Measurements from ENCODE around the gene GNL1. TPM values are rescaled to one million over a fixed set of nuclear protein-coding genes. Genes with fewer than 3 reads are reported as not detected.

The GNL1 gene
- total RNA-seq, 4 donors from 2014 or later, result 13.5 to 34.1 (median 20.7) TPM

GRCh38 chr6:30494291-30494861 lies 61.9 kb downstream of the GNL1 start:
- Histone ChIP-seq H3K27me3 (no peaks in the 10 kb centered on the region), H3K27ac (peak overlapping the region in 1 of 4 donors; percentile 0), H3K4me1 (peaks cover 18 to 42% (median 23%) of the 10 kb centered on the region in 4 donors), H3K36me3 (peaks cover 0 to 30% (median 13%) of the 10 kb centered on the region in 4 donors), H3K9me3 (no peaks in the 10 kb centered on the region), H3K4me3 (no peak overlapping the region)
- peak; percentile 19 for TF ChIP-seq POLR2A (IDR thresholded peaks at IDR 0.05)
- TF ChIP-seq EP300 (IDR thresholded peaks at IDR 0.05; ENCODE audit: low read depth), result no peak
- in situ Hi-C loops (cut with MboI; ENCODE audit: low pct_ligation_motif_present in 1 of 4, low pct_unique_long_range_greater_than_20kb in 1 of 4, low sequenced_read_pairs in 3 of 4), result no loop called here
- DNase-seq, result no peak
- intact Hi-C loops (cut with DNase I; ENCODE audit: low total_unique reads), result no loop called here
- 69 to 76% methylated on average over 4 to 8 of the region's 8 CpGs for WGBS, 2 donors (ENCODE audit: low coverage in 1 of 2)

GRCh38 chr6:30493643-30494250 lies 62.5 kb downstream of the GNL1 start:
- Histone ChIP-seq H3K4me1 (peaks cover 18 to 45% (median 23%) of the 10 kb centered on the region in 4 donors), H3K4me3 (no peak overlapping the region), H3K27me3 (no peaks in the 10 kb centered on the region), H3K36me3 (peaks cover 0 to 30% (median 13%) of the 10 kb centered on the region in 4 donors), H3K9me3 (no peaks in the 10 kb centered on the region), H3K27ac (peak overlapping the region in 1 of 4 donors; percentile 0)
- in situ Hi-C loops (cut with MboI; ENCODE audit: low pct_ligation_motif_present in 1 of 4, low pct_unique_long_range_greater_than_20kb in 1 of 4, low sequenced_read_pairs in 3 of 4) (no loop called here), intact Hi-C loops (cut with DNase I; ENCODE audit: low total_unique reads) (no loop called here)
- TF ChIP-seq CTCF (IDR thresholded peaks at IDR 0.05), result peak in 1 of 5 experiments; percentile 7
- TF ChIP-seq POLR2A (IDR thresholded peaks at IDR 0.05), result no peak
- WGBS, 2 donors (ENCODE audit: low coverage in 1 of 2), result 64 to 92% methylated on average over 4 to 7 of the region's 8 CpGs
- DNase-seq, result no peak

GRCh38 chr6:30491991-30492952 lies 64.0 kb downstream of the GNL1 start:
- Histone ChIP-seq H3K36me3 (peaks cover 0 to 30% (median 13%) of the 10 kb centered on the region in 4 donors), H3K4me1 (peaks cover 18 to 45% (median 23%) of the 10 kb centered on the region in 4 donors), H3K27ac (peak overlapping the region; percentile 19 to 98 (median 36)), H3K9me3 (no peaks in the 10 kb centered on the region), H3K4me3 (peak overlapping the region in 2 of 4 donors; percentile 76 to 90), H3K27me3 (no peaks in the 10 kb centered on the region)
- intact Hi-C loops (cut with DNase I; ENCODE audit: low total_unique reads) (no loop called here), in situ Hi-C loops (cut with MboI; ENCODE audit: low pct_ligation_motif_present in 1 of 4, low pct_unique_long_range_greater_than_20kb in 1 of 4, low sequenced_read_pairs in 3 of 4) (no loop called here)
- 68% methylated on average over 16 of the region's 16 CpGs; no CpG with 5 or more reads in 1 of the 2 donors for WGBS, 2 donors (ENCODE audit: low coverage in 1 of 2)
- no peak for TF ChIP-seq POLR2A (IDR thresholded peaks at IDR 0.05)
- no peak for TF ChIP-seq POLR2AphosphoS5 (IDR thresholded peaks at IDR 0.05)
- no peak for TF ChIP-seq EP300 (IDR thresholded peaks at IDR 0.05; ENCODE audit: low read depth)
- no peak for TF ChIP-seq CTCF (IDR thresholded peaks at IDR 0.05)
- no peak for DNase-seq

Small RNA genes within 50 kb of the gene (small RNA-seq; reads per million reads assigned to genes)
- 2.3 to 9.4 (median 4.4) reads per million in 4 donors for gene MIR877

Other genes with a start within 250 kb of the GNL1 start
- 10 to 100 TPM in 2 of 4 donors, 1 to 10 TPM in 2; 7.6 to 19.1 (median 10.8) TPM for gene TRIM39, start 229.6 kb downstream of the GNL1 start, total RNA-seq
- 100 to 1,000 TPM in 1 of 4 donors, 10 to 100 TPM in 3; 61.9 to 246 (median 87.5) TPM for gene RPP21, start 211.3 kb downstream of the GNL1 start, total RNA-seq
- 100 to 1,000 TPM; 248 to 610 (median 493) TPM for gene HLA-E, start 67.0 kb downstream of the GNL1 start, total RNA-seq
- 10 to 100 TPM in 1 of 4 donors, 1 to 10 TPM in 3; 2.2 to 10.1 (median 5.0) TPM for gene PRR3, start 806 bp upstream of the GNL1 start, total RNA-seq
- gene ABCF1, start 15.0 kb upstream of the GNL1 start, total RNA-seq, result 10 to 100 TPM; 33.0 to 52.0 (median 40.1) TPM
- gene PPP1R10, start 60.8 kb upstream of the GNL1 start, total RNA-seq, result 10 to 100 TPM; 35.5 to 62.5 (median 53.8) TPM
- gene MRPS18B, start 61.4 kb upstream of the GNL1 start, total RNA-seq, result 10 to 100 TPM in 3 of 4 donors, 1 to 10 TPM in 1; 6.0 to 61.9 (median 39.4) TPM
- gene ATAT1, start 70.4 kb upstream of the GNL1 start, total RNA-seq, result 100 to 1,000 TPM in 1 of 4 donors, 10 to 100 TPM in 3; 10.6 to 174 (median 22.2) TPM
- 100 to 1,000 TPM in 1 of 4 donors, 10 to 100 TPM in 3; 49.1 to 301 (median 63.5) TPM for gene C6orf136, start 90.6 kb upstream of the GNL1 start, total RNA-seq
- gene DHX16, start 116.5 kb upstream of the GNL1 start, total RNA-seq, result 100 to 1,000 TPM in 1 of 4 donors, 10 to 100 TPM in 3; 37.8 to 144 (median 41.3) TPM
- 10 to 100 TPM; 11.5 to 46.0 (median 14.9) TPM for gene PPP1R18, start 130.2 kb upstream of the GNL1 start, total RNA-seq
- 10 to 100 TPM in 1 of 4 donors, 1 to 10 TPM in 2, not detected in 1; 2.7 to 13.8 (median 2.7) TPM for gene NRM, start 134.5 kb upstream of the GNL1 start, total RNA-seq
- 10 to 100 TPM in 2 of 4 donors, 1 to 10 TPM in 2; 3.1 to 13.5 (median 9.7) TPM for gene MDC1, start 160.8 kb upstream of the GNL1 start, total RNA-seq
- gene TUBB, start 163.9 kb upstream of the GNL1 start, total RNA-seq, result 100 to 1,000 TPM in 3 of 4 donors, 10 to 100 TPM in 1; 77.1 to 128 (median 106) TPM
- gene FLOT1, start 186.2 kb upstream of the GNL1 start, total RNA-seq, result 100 to 1,000 TPM; 123 to 146 (median 139) TPM
- 100 to 1,000 TPM in 1 of 4 donors, 10 to 100 TPM in 3; 21.1 to 100 (median 84.6) TPM for gene IER3, start 188.1 kb upstream of the GNL1 start, total RNA-seq